CD4-positive, alpha-beta T cell treated with Interleukin-21 for 1 hour (primary cell): ENCODE results near the gene GPRIN1.
"Not testable (repeated sequence)": the region's sequence is repeated elsewhere in the genome, so short reads cannot be mapped to it uniquely, and the experiment has no call there.

Experiments
- DNase-seq: peaks from one replicate; pipeline ENCODE4 v3.0.0-alpha.2; 2020

The GPRIN1 gene

GRCh38 chr5:176620333-176620981 is 10.5 kb upstream of the GPRIN1 start:
- no peak for DNase-seq

- DNase-seq: no peak
Measured at GRCh38 chr5:176619569-176620332, 9.8 kb upstream of the GPRIN1 start.

- DNase-seq: peak; percentile 84
Measured at GRCh38 chr5:176619203-176619568, 9.2 kb upstream of the GPRIN1 start.

GRCh38 chr5:176618783-176619182 is 8.8 kb upstream of the GPRIN1 start:
- DNase-seq: no peak

- no peak for DNase-seq
Measured at GRCh38 chr5:176616511-176616910, 6.6 kb upstream of the GPRIN1 start.

GRCh38 chr5:176614805-176615478 is 5.0 kb upstream of the GPRIN1 start:
- DNase-seq: no peak

GRCh38 chr5:176612855-176613254 is 2.9 kb upstream of the GPRIN1 start:
- no peak for DNase-seq

- DNase-seq: no peak
Measured at GRCh38 chr5:176612008-176612407, 2.1 kb upstream of the GPRIN1 start.

GRCh38 chr5:176611435-176611834 is 1.5 kb upstream of the GPRIN1 start:
- DNase-seq: peak; percentile 57

GRCh38 chr5:176610435-176610773 is 448 bp upstream of the GPRIN1 start:
- no peak for DNase-seq

GRCh38 chr5:176608937-176609723 is 826 bp downstream of the GPRIN1 start:
- DNase-seq: peak; percentile 18

- no peak for DNase-seq
Measured at GRCh38 chr5:176608142-176608705, 1.7 kb downstream of the GPRIN1 start.

GRCh38 chr5:176606875-176607274 is 3.1 kb downstream of the GPRIN1 start:
- no peak for DNase-seq

GRCh38 chr5:176606032-176606431 is 3.9 kb downstream of the GPRIN1 start:
- DNase-seq: no peak

GRCh38 chr5:176603091-176603490 is 6.9 kb downstream of the GPRIN1 start:
- DNase-seq: no peak

GRCh38 chr5:176601901-176602482 is 8.0 kb downstream of the GPRIN1 start:
- no peak for DNase-seq

GRCh38 chr5:176599749-176600430 is 10.1 kb downstream of the GPRIN1 start:
- not testable (repeated sequence) for DNase-seq

GRCh38 chr5:176597417-176598389 is 12.3 kb downstream of the GPRIN1 start:
- DNase-seq: no peak

- peak; percentile 79 for DNase-seq
Measured at GRCh38 chr5:176596689-176597416, 13.1 kb downstream of the GPRIN1 start.

- no peak for DNase-seq
Measured at GRCh38 chr5:176596069-176596644, 13.8 kb downstream of the GPRIN1 start.
